GM23338 (cell line): ENCODE results near the gene TM7SF2. TPM values are rescaled to one million over a fixed set of nuclear protein-coding genes. Genes with fewer than 3 reads are reported as not detected.

Experiments
- ATAC-seq: fragments of 200-7000 bp; cut with Tn5 transposase; 3 replicates; pipeline ENCODE4 v1.9.1; 2020
- DNase-seq: peaks from one replicate; pipeline ENCODE4 v3.0.0-alpha.2; 2015; ENCODE audit warnings: low spot score
- H2AFZ ChIP-seq: fragments of 200-600 bp; sonication (generic); 2 replicates; pipeline ENCODE4 v1.8.0; 2016; ENCODE audit warnings: antibody characterized with exemption, mild to moderate bottlenecking, moderate library complexity
- H3F3A ChIP-seq: fragments of 200-600 bp; sonication (generic); replicated peaks from 2 replicates; pipeline ENCODE4 v1.8.0; 2017; ENCODE audit warnings: antibody characterized with exemption, mixed run types, low read depth
- H3K27ac ChIP-seq: fragments of 200-600 bp; sonication (generic); 2 replicates; pipeline ENCODE4 v1.6.1; 2016; ENCODE audit warnings: low read depth
- H3K27me3 ChIP-seq: fragments of 200-600 bp; sonication (generic); 2 replicates; pipeline ENCODE4 v1.8.0; 2016; ENCODE audit warnings: mild to moderate bottlenecking, mixed run types, moderate library complexity; ENCODE audit not compliant: insufficient read depth
- H3K36me3 ChIP-seq: fragments of 200-600 bp; sonication (generic); 2 replicates; pipeline ENCODE4 v1.8.0; 2016; ENCODE audit warnings: mild to moderate bottlenecking; ENCODE audit not compliant: insufficient read depth
- H3K4me1 ChIP-seq: fragments of 200-600 bp; sonication (generic); 2 replicates; pipeline ENCODE4 v1.8.0; 2016; ENCODE audit warnings: mild to moderate bottlenecking, moderate library complexity; ENCODE audit not compliant: insufficient read depth
- H3K4me2 ChIP-seq: fragments of 200-600 bp; sonication (generic); 2 replicates; pipeline ENCODE4 v1.7.1; 2017; ENCODE audit warnings: mixed run types
- H3K4me3 ChIP-seq: fragments of 200-600 bp; sonication (generic); 2 replicates; pipeline ENCODE4 v1.6.1; 2016; ENCODE audit warnings: mixed run types
- H3K79me2 ChIP-seq: fragments of 200-600 bp; sonication (generic); replicated peaks from 2 replicates; pipeline ENCODE4 v1.8.0; 2017; ENCODE audit warnings: mild to moderate bottlenecking; ENCODE audit not compliant: insufficient read depth
- H3K9me2 ChIP-seq: fragments of 200-600 bp; sonication (generic); 2 replicates; pipeline ENCODE4 v1.8.0; 2017; ENCODE audit not compliant: insufficient read depth
- H4K20me1 ChIP-seq: fragments of 200-600 bp; sonication (generic); replicated peaks from 2 replicates; pipeline ENCODE4 v1.8.0; 2017; ENCODE audit warnings: mild to moderate bottlenecking; ENCODE audit not compliant: insufficient read depth
- H3K27ac Mint-ChIP-seq: 2 replicates; pipeline ENCODE4 v1.8.0; 2020; ENCODE audit warnings: inconsistent platforms, mild to moderate bottlenecking, moderate library complexity, mixed read lengths
- H3K27me3 Mint-ChIP-seq: 3 replicates; pipeline ENCODE4 v1.8.0; 2022; ENCODE audit warnings: low read depth, mild to moderate bottlenecking, moderate library complexity, mixed read lengths, inconsistent platforms; ENCODE audit not compliant: insufficient read depth, poor library complexity
- H3K36me3 Mint-ChIP-seq: 3 replicates; pipeline ENCODE4 v1.8.0; 2021; ENCODE audit warnings: low read depth, mild to moderate bottlenecking, inconsistent platforms, moderate library complexity, mixed read lengths
- H3K4me1 Mint-ChIP-seq: 3 replicates; pipeline ENCODE4 v1.8.0; 2020; ENCODE audit warnings: mild to moderate bottlenecking, inconsistent platforms, mixed read lengths
- H3K4me3 Mint-ChIP-seq: 3 replicates; pipeline ENCODE4 v1.8.0; 2021; ENCODE audit warnings: moderate library complexity, mild to moderate bottlenecking, inconsistent platforms, mixed read lengths
- H3K9me3 Mint-ChIP-seq: 3 replicates; pipeline ENCODE4 v1.8.0; 2020; ENCODE audit warnings: moderate library complexity, mild to moderate bottlenecking, inconsistent platforms, mixed read lengths
- JUNB ChIP-seq: IDR thresholded peaks from one replicate; pipeline ENCODE4 v1.6.1; 2016; ENCODE audit warnings: antibody characterized with exemption; ENCODE audit not compliant: unreplicated experiment
- ZNF114 ChIP-seq: fragments of 250-450 bp; sonication (Bioruptor Pico); IDR thresholded peaks from 2 replicates; pipeline ENCODE4 v1.5.0; 2020; ENCODE audit warnings: mild to moderate bottlenecking, moderate library complexity
- ZNF462 ChIP-seq: fragments of 250-450 bp; sonication (Bioruptor Pico); IDR thresholded peaks from 2 replicates; pipeline ENCODE4 v1.5.0; 2020; ENCODE audit warnings: mild to moderate bottlenecking, moderate library complexity
- polyA plus RNA-seq: library from polyadenylated mRNA; unstranded; fragments of >200 nt; fragmentation: Nextera tagmentation; extraction: Ambion mirVana; gene quantifications from 2 replicates; pipeline ENCODE4 v1.2.1, GENCODE V29; 2016
- total RNA-seq: library from RNA; depleted of rRNA; stranded (reverse); fragments of >200 nt; shearing (Covaris generic); gene quantifications from 2 replicates; pipeline ENCODE4 v1.2.3, GENCODE V29; 2014
- TF ChIP-seq, protein P1 (sequence below): IDR thresholded peaks from 2 replicates; pipeline ENCODE4 v1.6.1; 2016; ENCODE audit warnings: antibody characterized with exemption
- TF ChIP-seq, protein P2 (sequence below), 2 experiments: fragments of 200-600 bp in 1 of 2; sonication (generic) in 1 of 2; conservative IDR thresholded peaks; 2 replicates each; pipeline versions ENCODE4 v1.5.1 to v1.6.1; 2016 to 2017; ENCODE audit warnings: antibody characterized with exemption in 2 of 2, low read depth in 2 of 2, mild to moderate bottlenecking in 2 of 2, moderate library complexity in 1 of 2

The TM7SF2 gene
- total and polyA plus RNA-seq, 2 experiments from 2014 or later = 43.5 to 82.3 TPM

- TF ChIP-seq ZNF462 (CRISPR knock-in tag) = no peak
These were observed 39.0 kb downstream of the TM7SF2 start (continued) for GRCh38 chr11:65150509-65151299.

- Histone ChIP-seq H3K79me2 (no peaks in the 10 kb centered on the region), H4K20me1 (no peaks in the 10 kb centered on the region), H3K4me2 (no peak overlapping the region), H3K4me1 (no peaks in the 10 kb centered on the region), H3K4me3 (no peak overlapping the region), H3K36me3 (no peaks in the 10 kb centered on the region), H3K27ac (no peak overlapping the region), H3K27me3 (no peaks in the 10 kb centered on the region), H3F3A (no peaks in the 10 kb centered on the region), H3K9me2 (no peaks in the 10 kb centered on the region), H2AFZ (no peak overlapping the region; the same call in 1 of the 2 replicates)
- Mint-ChIP-seq H3K36me3 (no peaks in the 10 kb centered on the region; the same call in 2 of the 3 replicates), H3K4me1 (peaks cover 5% of the 10 kb centered on the region; the same call in 1 of the 3 replicates), H3K4me3 (no peak overlapping the region), H3K27me3 (peaks cover 13% of the 10 kb centered on the region), H3K27ac (no peak overlapping the region; the same call in 1 of the 2 replicates), H3K9me3 (peaks cover 2% of the 10 kb centered on the region; the same call in 1 of the 3 replicates)
- ATAC-seq (no peak), DNase-seq (no peak)
- TF ChIP-seq, protein P1, sequence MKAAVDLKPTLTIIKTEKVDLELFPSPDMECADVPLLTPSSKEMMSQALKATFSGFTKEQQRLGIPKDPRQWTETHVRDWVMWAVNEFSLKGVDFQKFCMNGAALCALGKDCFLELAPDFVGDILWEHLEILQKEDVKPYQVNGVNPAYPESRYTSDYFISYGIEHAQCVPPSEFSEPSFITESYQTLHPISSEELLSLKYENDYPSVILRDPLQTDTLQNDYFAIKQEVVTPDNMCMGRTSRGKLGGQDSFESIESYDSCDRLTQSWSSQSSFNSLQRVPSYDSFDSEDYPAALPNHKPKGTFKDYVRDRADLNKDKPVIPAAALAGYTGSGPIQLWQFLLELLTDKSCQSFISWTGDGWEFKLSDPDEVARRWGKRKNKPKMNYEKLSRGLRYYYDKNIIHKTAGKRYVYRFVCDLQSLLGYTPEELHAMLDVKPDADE = no peak
- TF ChIP-seq ZNF114 (CRISPR knock-in tag) (no peak), JUNB (no peak)
- TF ChIP-seq, protein P2, sequence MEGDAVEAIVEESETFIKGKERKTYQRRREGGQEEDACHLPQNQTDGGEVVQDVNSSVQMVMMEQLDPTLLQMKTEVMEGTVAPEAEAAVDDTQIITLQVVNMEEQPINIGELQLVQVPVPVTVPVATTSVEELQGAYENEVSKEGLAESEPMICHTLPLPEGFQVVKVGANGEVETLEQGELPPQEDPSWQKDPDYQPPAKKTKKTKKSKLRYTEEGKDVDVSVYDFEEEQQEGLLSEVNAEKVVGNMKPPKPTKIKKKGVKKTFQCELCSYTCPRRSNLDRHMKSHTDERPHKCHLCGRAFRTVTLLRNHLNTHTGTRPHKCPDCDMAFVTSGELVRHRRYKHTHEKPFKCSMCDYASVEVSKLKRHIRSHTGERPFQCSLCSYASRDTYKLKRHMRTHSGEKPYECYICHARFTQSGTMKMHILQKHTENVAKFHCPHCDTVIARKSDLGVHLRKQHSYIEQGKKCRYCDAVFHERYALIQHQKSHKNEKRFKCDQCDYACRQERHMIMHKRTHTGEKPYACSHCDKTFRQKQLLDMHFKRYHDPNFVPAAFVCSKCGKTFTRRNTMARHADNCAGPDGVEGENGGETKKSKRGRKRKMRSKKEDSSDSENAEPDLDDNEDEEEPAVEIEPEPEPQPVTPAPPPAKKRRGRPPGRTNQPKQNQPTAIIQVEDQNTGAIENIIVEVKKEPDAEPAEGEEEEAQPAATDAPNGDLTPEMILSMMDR (conservative IDR thresholded peaks at IDR 0.05; ENCODE audit: low read depth in 2 of 2) = no peak
These were observed 39.7 kb downstream of the TM7SF2 start for GRCh38 chr11:65151331-65151899.
